Measurements from ENCODE around the gene EPHA4. TPM values are rescaled to one million over a fixed set of nuclear protein-coding genes. Genes with fewer than 3 reads are reported as not detected.

The EPHA4 gene
- total and polyA plus RNA-seq, 2 donors (not counting 1 experiment from before 2014, with no cell fraction given) = 10.7 to 54.9 TPM

GRCh38 chr2:221596192-221596591, 24.1 kb upstream of the EPHA4 start:
- Mint-ChIP-seq H3K27ac (no peak overlapping the region), H3K4me3 (no peak overlapping the region), H3K27me3 (peaks cover 11% of the 10 kb centered on the region), H3K9me3 (ENCODE audit: insufficient read depth) (no peaks in the 10 kb centered on the region), H3K4me1 (no peaks in the 10 kb centered on the region)
- no peaks in the 10 kb centered on the region for H3K9me3 ChIP-seq (ENCODE audit: control extremely low read depth in 1 of 3, control insufficient read depth in 2 of 3, insufficient read depth in 1 of 3, low read length in 2 of 3)
- no peak overlapping the region for H2AFZ ChIP-seq (ENCODE audit: insufficient read depth, low read depth, low read length, poor library complexity, severe bottlenecking)
- H3K79me2 ChIP-seq (ENCODE audit: control insufficient read depth, insufficient read depth, low read length) = no peaks in the 10 kb centered on the region
- POLR2A ChIA-PET = no interaction called here
- TF ChIP-seq, protein P1, sequence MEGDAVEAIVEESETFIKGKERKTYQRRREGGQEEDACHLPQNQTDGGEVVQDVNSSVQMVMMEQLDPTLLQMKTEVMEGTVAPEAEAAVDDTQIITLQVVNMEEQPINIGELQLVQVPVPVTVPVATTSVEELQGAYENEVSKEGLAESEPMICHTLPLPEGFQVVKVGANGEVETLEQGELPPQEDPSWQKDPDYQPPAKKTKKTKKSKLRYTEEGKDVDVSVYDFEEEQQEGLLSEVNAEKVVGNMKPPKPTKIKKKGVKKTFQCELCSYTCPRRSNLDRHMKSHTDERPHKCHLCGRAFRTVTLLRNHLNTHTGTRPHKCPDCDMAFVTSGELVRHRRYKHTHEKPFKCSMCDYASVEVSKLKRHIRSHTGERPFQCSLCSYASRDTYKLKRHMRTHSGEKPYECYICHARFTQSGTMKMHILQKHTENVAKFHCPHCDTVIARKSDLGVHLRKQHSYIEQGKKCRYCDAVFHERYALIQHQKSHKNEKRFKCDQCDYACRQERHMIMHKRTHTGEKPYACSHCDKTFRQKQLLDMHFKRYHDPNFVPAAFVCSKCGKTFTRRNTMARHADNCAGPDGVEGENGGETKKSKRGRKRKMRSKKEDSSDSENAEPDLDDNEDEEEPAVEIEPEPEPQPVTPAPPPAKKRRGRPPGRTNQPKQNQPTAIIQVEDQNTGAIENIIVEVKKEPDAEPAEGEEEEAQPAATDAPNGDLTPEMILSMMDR (IDR thresholded peaks at IDR 0.05) = no peak
- TF ChIP-seq EZH2 (IDR thresholded peaks at IDR 0.05; ENCODE audit: borderline replicate concordance, insufficient read depth, low read depth, low read length, poor library complexity, severe bottlenecking) = no peak
- H3K4me3 ChIP-seq (ENCODE audit: control extremely low read depth in 1 of 5, extremely low read depth in 1 of 5, insufficient read depth in 1 of 5, low read depth in 2 of 5, low read length in 4 of 5) = no peak overlapping the region
- intact Hi-C loops (cut with micrococcal nuclease) = no loop called here
- no peak for DNase-seq
- CTCF ChIA-PET = no interaction called here
- no peak for ATAC-seq (ENCODE audit: low read depth)
- H3K4me2 ChIP-seq (replicated peaks; ENCODE audit: low read depth, low read length, poor library complexity, severe bottlenecking) = no peak overlapping the region
- H4K20me1 ChIP-seq (ENCODE audit: control insufficient read depth, insufficient read depth, low read length, poor library complexity, severe bottlenecking) = no peaks in the 10 kb centered on the region
- no peaks in the 10 kb centered on the region for H3K27me3 ChIP-seq (replicated peaks in 1 of 4; ENCODE audit: control extremely low read depth in 1 of 4, control insufficient read depth in 3 of 4, insufficient read depth in 4 of 4, low read length in 3 of 4)
- H3K27ac ChIP-seq (ENCODE audit: low read length in 2 of 2) = no peak overlapping the region
- no CpG with 5 or more reads among the region's 3 CpGs for WGBS (ENCODE audit: insufficient coverage)
- no peaks in the 10 kb centered on the region for H3K36me3 ChIP-seq (replicated peaks in 1 of 2; ENCODE audit: control extremely low read depth in 1 of 2, control insufficient read depth in 1 of 2, extremely low read depth in 1 of 2, insufficient read depth in 2 of 2, low read length in 1 of 2)
- H3K9ac ChIP-seq (ENCODE audit: low read length) = no peak overlapping the region
- no peaks in the 10 kb centered on the region for H3K4me1 ChIP-seq (ENCODE audit: control insufficient read depth in 2 of 2, insufficient read depth in 2 of 2, low read length in 2 of 2)

- TF ChIP-seq EZH2 (IDR thresholded peaks at IDR 0.05; ENCODE audit: borderline replicate concordance, insufficient read depth, low read depth, low read length, poor library complexity, severe bottlenecking) = no peak
- TF ChIP-seq, protein P1 (IDR thresholded peaks at IDR 0.05) = no peak
- Mint-ChIP-seq H3K27me3 (peaks cover 24% of the 10 kb centered on the region), H3K9me3 (ENCODE audit: insufficient read depth) (no peaks in the 10 kb centered on the region), H3K27ac (no peak overlapping the region), H3K4me3 (no peak overlapping the region), H3K4me1 (no peaks in the 10 kb centered on the region)
- DNase-seq (no peak), ATAC-seq (ENCODE audit: low read depth) (no peak)
- Histone ChIP-seq H3K4me3 (ENCODE audit: control extremely low read depth in 1 of 5, extremely low read depth in 1 of 5, insufficient read depth in 1 of 5, low read depth in 2 of 5, low read length in 4 of 5) (no peak overlapping the region), H3K9me3 (ENCODE audit: control extremely low read depth in 1 of 3, control insufficient read depth in 2 of 3, insufficient read depth in 1 of 3, low read length in 2 of 3) (no peaks in the 10 kb centered on the region), H4K20me1 (ENCODE audit: control insufficient read depth, insufficient read depth, low read length, poor library complexity, severe bottlenecking) (no peaks in the 10 kb centered on the region), H3K27me3 (replicated peaks in 1 of 4; ENCODE audit: control extremely low read depth in 1 of 4, control insufficient read depth in 3 of 4, insufficient read depth in 4 of 4, low read length in 3 of 4) (peaks cover 0 to 8% (median 0%) of the 10 kb centered on the region in 4 experiments), H3K27ac (ENCODE audit: low read length in 2 of 2) (no peak overlapping the region), H3K79me2 (ENCODE audit: control insufficient read depth, insufficient read depth, low read length) (no peaks in the 10 kb centered on the region), H3K9ac (ENCODE audit: low read length) (no peak overlapping the region), H3K4me1 (ENCODE audit: control insufficient read depth in 2 of 2, insufficient read depth in 2 of 2, low read length in 2 of 2) (no peaks in the 10 kb centered on the region), H2AFZ (ENCODE audit: insufficient read depth, low read depth, low read length, poor library complexity, severe bottlenecking) (no peak overlapping the region), H3K36me3 (replicated peaks in 1 of 2; ENCODE audit: control extremely low read depth in 1 of 2, control insufficient read depth in 1 of 2, extremely low read depth in 1 of 2, insufficient read depth in 2 of 2, low read length in 1 of 2) (no peaks in the 10 kb centered on the region), H3K4me2 (replicated peaks; ENCODE audit: low read depth, low read length, poor library complexity, severe bottlenecking) (no peak overlapping the region)
- CTCF ChIA-PET = interaction anchor here (2.0 kb wide), 1 partner anchor 17 kb away, joined by 7 read pairs; no protein-coding TSS in a partner anchor
- POLR2A ChIA-PET = no interaction called here
- intact Hi-C loops (cut with micrococcal nuclease) = no loop called here
- 87% methylated on average over 3 of the region's 4 CpGs for WGBS (ENCODE audit: insufficient coverage)
Measured at GRCh38 chr2:221590861-221591365, 18.8 kb upstream of the EPHA4 start.
